ENCODE results near the gene ABCA7. TPM values are rescaled to one million over a fixed set of nuclear protein-coding genes. Genes with fewer than 3 reads are reported as not detected.
A peak's percentile ranks its signal among the peaks of the same experiment; 100 is the strongest.

Gene ABCA7
- total RNA-seq, 2 experiments from 2014 or later = 62.7 to 72.9 TPM

- Mint-ChIP-seq H3K9me3 (ENCODE audit: low read depth) (no peaks in the 10 kb centered on the region), H3K4me3 (peak overlapping the region; percentile 84), H3K27ac (peak overlapping the region; percentile 72), H3K36me3 (peaks cover 18% of the 10 kb centered on the region), H3K27me3 (no peaks in the 10 kb centered on the region), H3K4me1 (peaks cover 28% of the 10 kb centered on the region)
- ATAC-seq (no peak), DNase-seq (no peak)
- CTCF ChIA-PET = interaction anchor here (0.6 to 4.9 kb wide), 10 partner anchors 10 to 872 kb away, joined by 3 to 108 read pairs (median 18); partner anchors contain the start of genes ABCA7 and CNN2
Observed at GRCh38 chr19:1066251-1066747, 26.4 kb downstream of the ABCA7 start.

GRCh38 chr19:1066748-1067340, 26.9 kb downstream of the ABCA7 start, which contains the start of gene ARHGAP45:
ARHGAP45 (plus strand) TSS chr19:1067167; CDS start chr19:1067406, 239 bp downstream.
- DNase-seq (peak; percentile 90), ATAC-seq (peak; percentile 59)
- H3K27ac Mint-ChIP-seq = peak within 1 kb of the TSS; percentile 83
- CTCF ChIA-PET = interaction anchor here (0.8 to 4.9 kb wide), 12 partner anchors 11 to 200 kb away, joined by 3 to 108 read pairs (median 6); partner anchors contain the start of genes ABCA7, CNN2 and POLR2E
- peaks cover 31% of the 10 kb centered on the region for H3K4me1 Mint-ChIP-seq
- H3K27me3 Mint-ChIP-seq = no peaks in the 10 kb centered on the region
- H3K36me3 Mint-ChIP-seq = peaks cover 21% of the 10 kb centered on the region
- H3K4me3 Mint-ChIP-seq = peak within 1 kb of the TSS; percentile 84
- no peaks in the 10 kb centered on the region for H3K9me3 Mint-ChIP-seq (ENCODE audit: low read depth)

GRCh38 chr19:1067341-1067957, 27.5 kb downstream of the ABCA7 start:
- H3K27ac Mint-ChIP-seq = peak overlapping the region; percentile 83
- peaks cover 35% of the 10 kb centered on the region for H3K4me1 Mint-ChIP-seq
- H3K9me3 Mint-ChIP-seq (ENCODE audit: low read depth) = no peaks in the 10 kb centered on the region
- H3K27me3 Mint-ChIP-seq = no peaks in the 10 kb centered on the region
- peak; percentile 32 for ATAC-seq
- H3K36me3 Mint-ChIP-seq = peaks cover 24% of the 10 kb centered on the region
- CTCF ChIA-PET = interaction anchor here (0.8 to 4.9 kb wide), 11 partner anchors 11 to 199 kb away, joined by 3 to 108 read pairs (median 6); partner anchors contain the start of genes ABCA7, CNN2 and POLR2E
- H3K4me3 Mint-ChIP-seq = peak overlapping the region; percentile 84
- DNase-seq = peak; percentile 63

GRCh38 chr19:1068009-1069001, 28.4 kb downstream of the ABCA7 start:
- Mint-ChIP-seq H3K4me1 (peaks cover 44% of the 10 kb centered on the region), H3K27ac (peak overlapping the region; percentile 83), H3K27me3 (no peaks in the 10 kb centered on the region)

GRCh38 chr19:1069009-1069779, 29.3 kb downstream of the ABCA7 start:
- H3K9me3 Mint-ChIP-seq (ENCODE audit: low read depth) = no peaks in the 10 kb centered on the region
- H3K27ac Mint-ChIP-seq = peak overlapping the region; percentile 83
- H3K36me3 Mint-ChIP-seq = peaks cover 34% of the 10 kb centered on the region
- CTCF ChIA-PET = interaction anchor here (4.8 to 4.9 kb wide), 3 partner anchors 10 to 41 kb away, joined by 43 to 108 read pairs (median 64); partner anchors contain the start of gene CNN2
- peak; percentile 82 for DNase-seq
- H3K4me3 Mint-ChIP-seq = peak overlapping the region; percentile 84
- peak; percentile 17 for ATAC-seq
- H3K27me3 Mint-ChIP-seq = no peaks in the 10 kb centered on the region
- peaks cover 47% of the 10 kb centered on the region for H3K4me1 Mint-ChIP-seq

More at GRCh38 chr19:1068009-1069001, 28.4 kb downstream of the ABCA7 start:
- Mint-ChIP-seq H3K36me3 (peaks cover 30% of the 10 kb centered on the region), H3K9me3 (ENCODE audit: low read depth) (no peaks in the 10 kb centered on the region), H3K4me3 (peak overlapping the region; percentile 84)
- peak; percentile 89 for DNase-seq
- ATAC-seq = peak; percentile 7
- CTCF ChIA-PET = interaction anchor here (1.4 to 4.9 kb wide), 6 partner anchors 10 to 40 kb away, joined by 6 to 108 read pairs (median 50); partner anchors contain the start of genes ABCA7, CNN2 and POLR2E

- no peaks in the 10 kb centered on the region for H3K9me3 Mint-ChIP-seq (ENCODE audit: low read depth)
- peaks cover 37% of the 10 kb centered on the region for H3K36me3 Mint-ChIP-seq
- H3K27ac Mint-ChIP-seq = no peak overlapping the region
- CTCF ChIA-PET = no interaction called here
- no peak for ATAC-seq
- DNase-seq = no peak
- H3K4me3 Mint-ChIP-seq = no peak overlapping the region
- no peaks in the 10 kb centered on the region for H3K27me3 Mint-ChIP-seq
- H3K4me1 Mint-ChIP-seq = peaks cover 40% of the 10 kb centered on the region
Observed at GRCh38 chr19:1070576-1070930, 30.6 kb downstream of the ABCA7 start.

GRCh38 chr19:1070931-1071791, 31.3 kb downstream of the ABCA7 start:
- Mint-ChIP-seq H3K4me1 (peaks cover 46% of the 10 kb centered on the region), H3K36me3 (peaks cover 43% of the 10 kb centered on the region), H3K27me3 (no peaks in the 10 kb centered on the region), H3K4me3 (no peak overlapping the region), H3K27ac (peak overlapping the region; percentile 32), H3K9me3 (ENCODE audit: low read depth) (no peaks in the 10 kb centered on the region)
- ATAC-seq = no peak
- CTCF ChIA-PET = no interaction called here
- DNase-seq = no peak

- peak overlapping the region; percentile 32 for H3K27ac Mint-ChIP-seq
- DNase-seq = no peak
- no peak overlapping the region for H3K4me3 Mint-ChIP-seq
- no peak for ATAC-seq
- CTCF ChIA-PET = interaction anchor here (1.2 to 1.5 kb wide), 2 partner anchors 34 to 44 kb away, joined by 3 read pairs; no protein-coding TSS in a partner anchor
- no peaks in the 10 kb centered on the region for H3K27me3 Mint-ChIP-seq
- peaks cover 49% of the 10 kb centered on the region for H3K36me3 Mint-ChIP-seq
- no peaks in the 10 kb centered on the region for H3K9me3 Mint-ChIP-seq (ENCODE audit: low read depth)
- peaks cover 52% of the 10 kb centered on the region for H3K4me1 Mint-ChIP-seq
Observed at GRCh38 chr19:1072371-1073015, 32.6 kb downstream of the ABCA7 start.

- Mint-ChIP-seq H3K27me3 (no peaks in the 10 kb centered on the region), H3K4me3 (no peak overlapping the region), H3K9me3 (ENCODE audit: low read depth) (no peaks in the 10 kb centered on the region), H3K4me1 (peaks cover 58% of the 10 kb centered on the region), H3K27ac (peak overlapping the region; percentile 28), H3K36me3 (peaks cover 52% of the 10 kb centered on the region)
- DNase-seq = no peak
- CTCF ChIA-PET = interaction anchor here (1.2 to 1.8 kb wide), 4 partner anchors 18 to 52 kb away, joined by 3 to 5 read pairs (median 4); partner anchors contain the start of gene RNU6-2
- no peak for ATAC-seq
Observed at GRCh38 chr19:1073063-1073955, 33.4 kb downstream of the ABCA7 start.

GRCh38 chr19:1073956-1074517, 34.1 kb downstream of the ABCA7 start:
- CTCF ChIA-PET = interaction anchor here (0.9 to 8.9 kb wide), 9 partner anchors 8 to 192 kb away, joined by 3 to 108 read pairs (median 4); partner anchors contain the start of genes ABCA7, ARHGAP45 and RNU6-2
- Mint-ChIP-seq H3K36me3 (peaks cover 48% of the 10 kb centered on the region), H3K4me1 (peaks cover 56% of the 10 kb centered on the region), H3K4me3 (peak overlapping the region; percentile 48), H3K27ac (peak overlapping the region; percentile 74), H3K9me3 (ENCODE audit: low read depth) (no peaks in the 10 kb centered on the region), H3K27me3 (no peaks in the 10 kb centered on the region)
- ATAC-seq (no peak), DNase-seq (no peak)

Measured in activated CD8-positive, alpha-beta memory T cell treated with anti-CD3 and anti-CD28 coated beads, Interleukin-2, amount 10 ng/mL, durations not matched to agents 7 days and 5 days (primary cell).